ENCODE results near the gene SLC27A3. TPM values are rescaled to one million over a fixed set of nuclear protein-coding genes. Genes with fewer than 3 reads are reported as not detected.
A peak's percentile ranks its signal among the peaks of the same experiment; 100 is the strongest.

The SLC27A3 gene
- polyA plus RNA-seq, 1 donor from 2014 or later = 30.6 TPM

- no peaks in the 10 kb centered on the region for H3K9me2 ChIP-seq (ENCODE audit: insufficient read depth, low read length)
- H3K9ac ChIP-seq (ENCODE audit: low read length) = no peak overlapping the region
- H3F3A ChIP-seq (ENCODE audit: insufficient read depth, low read length, poor library complexity, severe bottlenecking) = no peaks in the 10 kb centered on the region
- H3K4me2 ChIP-seq (ENCODE audit: low read length) = no peak overlapping the region
- TF ChIP-seq POLR2AphosphoS5 (IDR thresholded peaks at IDR 0.05) = no peak
- no peak for TF ChIP-seq EP300 (conservative IDR thresholded peaks at IDR 0.05; ENCODE audit: poor library complexity, severe bottlenecking)
- TF ChIP-seq, protein P1, sequence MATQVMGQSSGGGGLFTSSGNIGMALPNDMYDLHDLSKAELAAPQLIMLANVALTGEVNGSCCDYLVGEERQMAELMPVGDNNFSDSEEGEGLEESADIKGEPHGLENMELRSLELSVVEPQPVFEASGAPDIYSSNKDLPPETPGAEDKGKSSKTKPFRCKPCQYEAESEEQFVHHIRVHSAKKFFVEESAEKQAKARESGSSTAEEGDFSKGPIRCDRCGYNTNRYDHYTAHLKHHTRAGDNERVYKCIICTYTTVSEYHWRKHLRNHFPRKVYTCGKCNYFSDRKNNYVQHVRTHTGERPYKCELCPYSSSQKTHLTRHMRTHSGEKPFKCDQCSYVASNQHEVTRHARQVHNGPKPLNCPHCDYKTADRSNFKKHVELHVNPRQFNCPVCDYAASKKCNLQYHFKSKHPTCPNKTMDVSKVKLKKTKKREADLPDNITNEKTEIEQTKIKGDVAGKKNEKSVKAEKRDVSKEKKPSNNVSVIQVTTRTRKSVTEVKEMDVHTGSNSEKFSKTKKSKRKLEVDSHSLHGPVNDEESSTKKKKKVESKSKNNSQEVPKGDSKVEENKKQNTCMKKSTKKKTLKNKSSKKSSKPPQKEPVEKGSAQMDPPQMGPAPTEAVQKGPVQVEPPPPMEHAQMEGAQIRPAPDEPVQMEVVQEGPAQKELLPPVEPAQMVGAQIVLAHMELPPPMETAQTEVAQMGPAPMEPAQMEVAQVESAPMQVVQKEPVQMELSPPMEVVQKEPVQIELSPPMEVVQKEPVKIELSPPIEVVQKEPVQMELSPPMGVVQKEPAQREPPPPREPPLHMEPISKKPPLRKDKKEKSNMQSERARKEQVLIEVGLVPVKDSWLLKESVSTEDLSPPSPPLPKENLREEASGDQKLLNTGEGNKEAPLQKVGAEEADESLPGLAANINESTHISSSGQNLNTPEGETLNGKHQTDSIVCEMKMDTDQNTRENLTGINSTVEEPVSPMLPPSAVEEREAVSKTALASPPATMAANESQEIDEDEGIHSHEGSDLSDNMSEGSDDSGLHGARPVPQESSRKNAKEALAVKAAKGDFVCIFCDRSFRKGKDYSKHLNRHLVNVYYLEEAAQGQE (IDR thresholded peaks at IDR 0.05; ENCODE audit: borderline replicate concordance) = no peak
- TF ChIP-seq RAD21 (conservative IDR thresholded peaks at IDR 0.05) = no peak
- TF ChIP-seq EZH2 (IDR thresholded peaks at IDR 0.05; ENCODE audit: borderline replicate concordance, insufficient read depth, low read length, poor library complexity, severe bottlenecking) = no peak
- TF ChIP-seq SMC3 (conservative IDR thresholded peaks at IDR 0.05; ENCODE audit: poor library complexity) = no peak
- TF ChIP-seq TAF1 (IDR thresholded peaks at IDR 0.05; ENCODE audit: low read depth) = no peak
- no peaks in the 10 kb centered on the region for H3K36me3 ChIP-seq (ENCODE audit: insufficient read depth, low read length)
- H3K27ac ChIP-seq (ENCODE audit: low read length) = no peak overlapping the region
- no peak overlapping the region for H3K4me3 ChIP-seq (ENCODE audit: low read length)
- H3K79me2 ChIP-seq (replicated peaks; ENCODE audit: insufficient read depth, low read length) = no peaks in the 10 kb centered on the region
- H2AFZ ChIP-seq (ENCODE audit: low read depth, low read length) = no peak overlapping the region
- no peaks in the 10 kb centered on the region for H3K27me3 ChIP-seq (ENCODE audit: insufficient read depth, low read depth, low read length)
- H3K9me3 ChIP-seq (ENCODE audit: low read length) = no peaks in the 10 kb centered on the region
- no peaks in the 10 kb centered on the region for H4K20me1 ChIP-seq (ENCODE audit: insufficient read depth)
These were observed 21.0 kb downstream of the SLC27A3 start for GRCh38 chr1:153795934-153796785.

DNA sequence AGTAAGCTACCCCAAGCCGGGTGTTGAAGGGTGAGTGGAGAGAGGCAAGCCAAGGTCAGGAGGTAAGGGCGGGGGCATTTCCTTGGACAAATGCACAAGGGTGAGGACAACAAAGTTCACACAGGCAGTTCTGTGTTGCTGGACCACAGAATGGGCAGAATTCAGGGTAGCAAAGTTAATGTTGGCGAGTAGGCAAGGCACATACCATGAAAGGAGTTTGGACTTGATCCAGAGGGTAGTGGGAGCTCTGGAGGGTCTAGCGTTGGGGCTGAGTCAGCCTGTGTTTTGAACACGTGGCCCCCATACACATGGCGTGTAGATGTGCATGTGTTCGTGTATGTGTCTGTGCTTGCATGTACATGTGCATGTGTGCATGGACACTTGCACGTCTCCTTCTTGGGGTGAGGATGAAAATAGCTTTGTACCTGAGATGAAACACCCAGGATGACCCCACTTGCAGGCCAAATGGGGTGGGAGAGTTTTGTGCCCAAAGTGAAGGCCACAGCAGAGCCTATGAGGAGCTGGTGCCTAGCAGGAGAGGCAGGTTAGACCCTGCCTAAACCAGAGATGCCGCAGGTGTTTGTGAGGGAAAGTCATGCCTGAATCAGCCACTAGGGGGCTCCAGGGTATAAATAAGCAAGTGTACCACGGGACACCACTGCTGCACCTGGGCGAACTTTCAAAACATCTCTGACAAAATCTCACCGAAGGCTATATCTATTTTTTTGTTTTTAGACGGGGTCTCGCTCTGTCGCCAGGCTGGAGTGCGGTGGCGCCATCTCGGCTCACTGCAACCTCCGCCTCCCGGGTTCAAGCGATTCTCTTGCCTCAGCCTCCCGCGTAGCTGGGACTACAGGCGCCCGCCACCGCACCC, 21.8 kb downstream of the SLC27A3 start:
- H4K20me1 ChIP-seq (ENCODE audit: insufficient read depth) = no peaks in the 10 kb centered on the region
- no peaks in the 10 kb centered on the region for H3K36me3 ChIP-seq (ENCODE audit: insufficient read depth, low read length)
- no peak overlapping the region for H2AFZ ChIP-seq (ENCODE audit: low read depth, low read length)
- no peak overlapping the region for H3K27ac ChIP-seq (ENCODE audit: low read length)
- no peaks in the 10 kb centered on the region for H3K9me3 ChIP-seq (ENCODE audit: low read length)
- H3F3A ChIP-seq (ENCODE audit: insufficient read depth, low read length, poor library complexity, severe bottlenecking) = no peaks in the 10 kb centered on the region
- no peaks in the 10 kb centered on the region for H3K9me2 ChIP-seq (ENCODE audit: insufficient read depth, low read length)
- H3K27me3 ChIP-seq (ENCODE audit: insufficient read depth, low read depth, low read length) = no peaks in the 10 kb centered on the region
- H3K9ac ChIP-seq (ENCODE audit: low read length) = no peak overlapping the region
- no peak overlapping the region for H3K4me3 ChIP-seq (ENCODE audit: low read length)
- H3K79me2 ChIP-seq (replicated peaks; ENCODE audit: insufficient read depth, low read length) = no peaks in the 10 kb centered on the region
- TF ChIP-seq RAD21 (conservative IDR thresholded peaks at IDR 0.05) = peak; percentile 70
- TF ChIP-seq CTCF (IDR thresholded peaks at IDR 0.05; ENCODE audit: poor library complexity, severe bottlenecking) = peak; percentile 72
- no peak for TF ChIP-seq MXI1 (conservative IDR thresholded peaks at IDR 0.05; ENCODE audit: poor library complexity, severe bottlenecking)
- TF ChIP-seq POLR2AphosphoS5 (IDR thresholded peaks at IDR 0.05) = no peak
- TF ChIP-seq SMC3 (conservative IDR thresholded peaks at IDR 0.05; ENCODE audit: poor library complexity) = peak; percentile 70
- H3K4me2 ChIP-seq (ENCODE audit: low read length) = no peak overlapping the region

Measured in neural cell (in vitro differentiated cells).